HS-27A (cell line): ENCODE results near the gene CNTNAP2.
"Not testable (repeated sequence)": the region's sequence is repeated elsewhere in the genome, so short reads cannot be mapped to it uniquely, and the experiment has no call there.

ENCODE experiments used
- DNase-seq: peaks from one replicate; pipeline ENCODE4 v3.0.0-alpha.2; 2012; ENCODE audit warnings: low read depth, missing footprints

CNTNAP2 gene

GRCh38 chr7:147114525-147114924 is 997.9 kb downstream of the CNTNAP2 start:
- not testable (repeated sequence) for DNase-seq

DNA sequence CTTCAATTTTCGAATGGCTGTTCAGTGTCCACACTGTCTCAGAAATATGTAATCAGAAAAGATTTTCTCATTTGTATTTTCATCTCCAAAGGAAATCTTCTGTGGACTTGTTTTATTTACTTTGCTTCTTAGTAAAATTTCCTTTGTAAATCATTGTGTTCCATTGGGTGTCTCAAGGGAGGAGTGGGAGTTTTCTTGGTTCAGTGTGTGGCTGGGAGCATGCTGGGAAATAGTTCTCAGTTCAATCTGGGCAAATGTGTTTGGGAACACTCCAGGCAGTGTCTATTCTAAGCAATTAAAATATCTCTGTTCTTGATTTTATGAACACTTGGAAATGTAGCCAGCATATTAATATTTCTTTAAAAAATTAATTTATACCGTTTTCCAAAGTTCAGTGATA is 1019.8 kb downstream of the CNTNAP2 start:
- DNase-seq: no peak

- DNase-seq: no peak
These were observed 1028.6 kb downstream of the CNTNAP2 start for GRCh38 chr7:147145194-147145593.

- DNase-seq: no peak
These were observed 1029.6 kb downstream of the CNTNAP2 start for GRCh38 chr7:147146169-147146568.

GRCh38 chr7:147151661-147152060 is 1035.1 kb downstream of the CNTNAP2 start:
- DNase-seq: no peak

DNA sequence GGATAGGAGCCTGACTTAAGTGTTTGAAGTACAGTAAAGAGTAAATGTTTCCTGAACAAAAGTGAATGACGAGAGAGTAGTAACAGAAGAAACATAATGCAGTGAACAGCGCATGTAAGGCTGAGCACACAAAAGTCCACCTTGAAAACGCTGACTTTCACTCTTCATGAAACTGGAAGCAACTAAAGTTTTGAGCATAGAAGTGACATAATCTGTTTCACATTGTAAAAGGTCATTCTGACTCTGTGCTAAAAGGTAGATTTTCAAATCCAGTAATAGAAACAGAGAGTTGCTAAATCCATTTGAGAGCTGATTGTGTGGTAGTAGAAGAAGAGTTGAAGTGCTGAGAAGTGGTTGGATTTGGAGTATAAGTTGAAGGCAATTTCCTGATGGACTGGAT is 1037.0 kb downstream of the CNTNAP2 start:
- no peak for DNase-seq

DNA sequence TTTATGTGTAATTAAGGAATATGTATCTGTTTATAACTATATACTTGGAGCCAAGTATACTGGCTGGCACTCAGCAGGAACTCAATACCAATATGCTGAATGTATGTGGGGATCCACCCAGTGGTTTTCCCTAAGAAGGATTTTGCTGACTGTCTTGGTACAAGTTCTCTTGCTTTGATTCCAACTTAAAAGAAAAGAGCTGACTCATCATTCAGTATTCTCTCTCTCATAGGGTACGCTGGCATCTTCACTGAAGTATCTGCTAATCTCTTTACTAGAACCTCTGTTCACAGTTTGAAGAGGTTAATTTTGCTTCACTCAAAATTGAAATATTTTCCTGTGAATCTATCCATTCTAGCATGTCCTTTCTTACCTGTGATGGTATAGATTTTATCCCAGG is 1044.8 kb downstream of the CNTNAP2 start:
- DNase-seq: no peak

DNA sequence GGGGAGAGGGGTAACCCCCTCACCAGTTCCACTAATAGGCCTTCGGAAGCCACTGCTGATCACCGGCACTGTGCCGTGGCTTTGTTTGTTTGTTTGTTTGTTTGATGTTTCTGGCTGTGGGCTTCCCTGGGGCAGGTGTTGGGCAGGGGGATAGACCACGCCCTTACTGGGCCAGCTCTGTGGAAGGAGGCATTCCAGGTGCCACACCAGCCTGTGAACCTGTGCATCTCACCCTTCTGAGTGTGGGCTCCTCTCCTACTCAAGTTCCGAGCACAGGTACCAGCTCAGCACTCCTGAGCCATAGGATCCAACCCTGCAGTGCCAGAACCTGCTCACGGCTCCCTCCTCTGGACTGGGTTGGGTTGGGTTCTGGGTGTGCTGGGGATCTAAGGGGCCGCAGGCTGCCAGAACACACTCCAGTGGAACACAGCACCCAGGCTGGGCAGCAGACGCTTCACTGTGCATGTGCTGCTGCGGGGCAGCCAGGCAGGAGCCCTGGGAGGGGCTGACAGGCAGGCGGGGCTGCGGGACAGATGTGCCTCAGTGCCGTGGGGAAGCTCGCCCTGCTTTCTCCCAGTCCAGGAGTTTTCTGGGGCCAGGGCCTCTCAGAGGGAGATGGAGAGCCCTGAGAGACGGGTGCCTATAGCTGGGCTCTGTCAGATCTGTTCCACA is 1053.9 kb downstream of the CNTNAP2 start:
- DNase-seq: no peak

DNA sequence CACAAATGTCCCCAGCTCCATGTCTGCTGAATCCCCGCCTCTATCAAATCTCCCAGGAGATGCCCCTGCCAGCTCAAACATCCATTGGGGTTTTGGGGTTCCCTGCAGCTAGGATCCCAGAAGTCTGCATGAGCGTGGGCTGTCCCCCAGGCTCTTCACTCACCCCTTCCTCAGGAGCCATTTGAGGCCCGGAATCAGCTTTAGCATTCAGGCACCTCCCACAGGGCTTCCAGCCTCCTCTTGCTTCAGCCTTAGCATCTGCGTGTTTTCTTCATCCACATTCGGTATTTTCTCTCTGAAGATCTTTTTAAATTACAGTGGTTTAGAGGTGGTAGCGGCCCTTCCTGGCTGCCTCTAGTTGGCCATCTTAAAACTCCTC is 1054.4 kb downstream of the CNTNAP2 start:
- no peak for DNase-seq

DNA sequence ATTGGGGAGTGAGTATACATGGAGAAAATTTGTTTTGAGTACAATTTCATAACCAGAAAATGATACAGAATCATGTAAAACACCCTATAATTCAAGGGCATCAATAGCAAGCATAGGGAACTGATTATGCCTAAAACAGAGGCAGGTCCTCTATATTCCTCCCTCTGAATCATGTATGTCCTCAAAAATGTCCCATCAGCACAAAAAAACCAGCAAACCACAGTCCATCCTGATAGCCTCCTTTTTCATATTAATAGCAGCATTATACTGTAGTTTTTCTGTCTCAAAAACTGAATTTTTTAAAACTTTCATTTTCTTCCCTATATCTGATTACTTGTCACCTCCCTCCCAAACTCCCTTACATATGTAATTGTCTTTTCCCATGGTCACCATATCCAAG is 1057.3 kb downstream of the CNTNAP2 start:
- no peak for DNase-seq

DNA sequence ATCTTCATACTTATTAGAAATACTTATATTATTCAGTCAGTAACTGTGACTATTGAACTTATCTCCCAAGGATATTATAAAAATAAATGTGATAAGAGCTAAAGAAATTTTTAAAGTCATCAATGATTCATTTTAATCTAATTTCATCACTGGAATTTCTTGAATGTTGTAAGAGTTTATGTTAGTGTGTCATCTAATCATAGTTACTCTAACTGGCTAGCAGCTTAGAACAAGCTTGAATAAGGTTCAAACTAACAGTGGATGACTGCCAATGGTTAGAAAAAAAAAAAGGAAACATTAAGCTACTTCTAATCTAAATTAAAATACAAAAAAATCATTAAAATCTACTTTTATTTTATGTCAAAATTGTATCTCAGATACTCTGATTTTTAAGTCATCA is 1066.3 kb downstream of the CNTNAP2 start:
- DNase-seq: no peak

DNA sequence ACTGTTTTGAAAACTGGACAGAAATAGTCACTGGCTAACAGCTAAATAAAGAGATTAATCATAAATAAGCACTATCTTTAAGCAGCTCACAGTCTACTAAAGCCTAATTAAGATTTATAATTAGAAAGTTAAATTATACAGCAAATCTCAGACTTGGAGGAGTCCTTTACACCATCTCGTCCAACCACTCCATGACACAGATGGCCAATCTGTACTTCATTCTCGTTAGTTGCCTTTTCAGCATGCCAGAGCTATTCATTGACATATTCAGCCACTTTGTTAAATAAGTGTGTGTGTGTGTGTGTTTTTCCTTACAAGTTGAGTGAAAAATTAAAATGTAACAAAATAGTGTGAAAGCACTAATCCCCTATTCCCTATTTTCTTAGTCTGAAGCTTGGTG is 1066.7 kb downstream of the CNTNAP2 start:
- no peak for DNase-seq

DNA sequence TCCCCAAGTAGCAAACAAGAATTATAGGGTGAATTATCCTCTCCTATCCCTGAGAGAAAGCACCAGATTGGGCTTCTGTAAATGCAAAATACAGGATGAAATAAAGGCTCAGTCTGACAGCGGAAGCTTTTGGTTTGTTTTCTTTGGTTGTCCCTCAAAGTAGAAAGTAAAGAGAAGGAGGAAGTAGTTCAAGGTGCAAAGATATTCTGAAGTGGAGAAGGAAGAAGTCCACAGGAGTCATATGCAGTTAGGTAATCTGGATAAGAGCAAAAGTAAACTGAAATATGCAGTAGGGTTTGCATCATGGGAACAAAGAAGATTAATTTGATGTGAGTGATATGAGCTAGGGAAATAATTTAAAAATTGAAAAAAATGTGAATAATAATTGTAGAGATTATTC is 1071.9 kb downstream of the CNTNAP2 start:
- no peak for DNase-seq

GRCh38 chr7:147193476-147193875 is 1076.9 kb downstream of the CNTNAP2 start:
- no peak for DNase-seq

GRCh38 chr7:147196481-147196880 is 1079.9 kb downstream of the CNTNAP2 start:
- DNase-seq: no peak

GRCh38 chr7:147197006-147197405 is 1080.4 kb downstream of the CNTNAP2 start:
- DNase-seq: no peak

DNA sequence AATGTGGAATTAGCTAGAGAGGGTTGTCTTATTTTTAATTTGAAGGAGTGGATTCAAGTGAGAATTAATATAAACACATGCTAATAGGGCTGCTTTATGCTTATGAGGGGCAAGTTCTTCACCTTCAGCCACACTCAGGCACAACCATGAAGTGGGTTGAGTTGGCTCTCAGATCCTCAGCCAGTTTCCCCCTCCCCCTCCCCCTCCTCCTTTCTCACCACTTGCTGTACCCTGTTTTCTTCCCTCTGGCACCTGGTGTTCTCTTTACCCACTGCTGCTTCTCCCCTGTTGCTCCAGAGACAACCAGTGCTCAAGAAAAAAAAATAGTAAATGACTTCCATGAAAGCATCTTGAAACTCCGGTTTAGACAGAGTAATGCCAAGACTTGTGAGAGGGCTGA is 1083.3 kb downstream of the CNTNAP2 start:
- DNase-seq: no peak

DNA sequence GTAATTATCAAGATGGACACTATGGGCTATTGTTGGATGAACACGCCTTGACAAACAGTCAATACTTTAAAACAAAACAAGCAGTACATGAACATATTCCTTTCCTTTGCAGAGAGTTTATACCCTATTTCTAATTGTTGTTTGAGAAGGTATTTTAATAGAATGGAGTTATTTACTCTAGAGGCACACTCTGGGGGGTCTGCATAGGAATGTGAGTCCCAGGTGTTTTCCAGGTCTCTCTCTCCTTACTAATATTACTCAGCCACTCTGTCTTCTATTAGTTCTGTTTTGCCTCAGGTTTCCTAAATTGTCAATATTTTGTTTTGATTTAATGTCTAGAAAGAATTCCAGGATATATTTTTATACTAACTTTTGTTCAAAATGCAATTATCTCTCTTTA is 1091.4 kb downstream of the CNTNAP2 start:
- DNase-seq: no peak

- no peak for DNase-seq
These were observed 1114.7 kb downstream of the CNTNAP2 start for GRCh38 chr7:147231275-147231674.

DNA sequence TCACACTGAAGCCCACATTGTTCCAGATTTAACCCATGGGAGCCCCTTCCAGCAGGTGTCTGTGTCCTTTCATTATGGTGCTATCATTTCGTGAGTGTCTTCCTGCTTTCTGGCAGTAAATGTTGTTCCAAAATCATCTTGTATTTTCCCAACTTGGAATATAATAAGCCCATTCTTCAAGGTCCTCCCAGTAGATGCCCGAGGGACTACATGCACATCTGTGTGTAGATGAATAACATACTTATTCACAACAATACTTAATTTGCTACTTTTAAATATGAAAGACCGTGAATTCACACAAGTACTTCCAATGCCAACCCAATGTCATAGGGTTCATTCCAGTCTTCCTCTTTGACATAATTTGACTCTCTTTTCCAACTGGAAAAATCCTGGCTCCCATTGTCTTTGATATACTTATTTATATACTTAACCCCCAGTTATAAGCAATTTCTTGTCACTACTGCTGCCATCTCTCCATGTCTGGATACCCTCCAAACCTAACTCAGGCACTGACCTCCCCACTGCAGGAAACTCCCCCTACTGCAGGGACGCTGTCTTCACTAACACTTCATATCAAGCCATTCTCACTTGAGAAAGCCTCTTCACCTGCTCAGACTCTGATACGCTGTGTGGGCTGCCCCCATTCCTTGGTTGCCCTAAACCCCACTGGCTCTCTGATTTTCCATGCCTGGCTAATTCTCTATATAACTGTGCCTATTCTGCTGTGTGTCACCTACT is 1119.2 kb downstream of the CNTNAP2 start:
- DNase-seq: no peak

GRCh38 chr7:147240468-147240867 is 1123.9 kb downstream of the CNTNAP2 start:
- no peak for DNase-seq

DNA sequence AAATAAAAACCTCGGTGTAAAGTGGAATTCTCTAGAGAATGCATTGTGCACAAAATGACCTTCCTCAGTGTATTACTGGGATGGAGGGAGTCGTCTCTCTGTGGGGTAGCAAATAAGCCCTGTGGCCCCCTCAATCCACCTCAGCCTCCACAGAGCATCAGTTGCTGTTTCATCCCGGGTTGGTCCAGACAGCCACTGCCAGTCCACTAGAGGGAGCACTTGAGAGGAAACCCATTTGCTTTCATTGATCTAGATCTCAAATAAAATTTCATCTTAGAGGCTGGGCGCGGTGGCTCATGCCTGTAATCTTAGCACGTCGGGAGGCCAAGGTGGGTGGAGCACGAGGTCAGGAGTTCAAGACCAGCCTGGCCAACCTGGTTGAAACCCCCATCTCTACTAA is 1128.7 kb downstream of the CNTNAP2 start:
- DNase-seq: peak; percentile 15

DNA sequence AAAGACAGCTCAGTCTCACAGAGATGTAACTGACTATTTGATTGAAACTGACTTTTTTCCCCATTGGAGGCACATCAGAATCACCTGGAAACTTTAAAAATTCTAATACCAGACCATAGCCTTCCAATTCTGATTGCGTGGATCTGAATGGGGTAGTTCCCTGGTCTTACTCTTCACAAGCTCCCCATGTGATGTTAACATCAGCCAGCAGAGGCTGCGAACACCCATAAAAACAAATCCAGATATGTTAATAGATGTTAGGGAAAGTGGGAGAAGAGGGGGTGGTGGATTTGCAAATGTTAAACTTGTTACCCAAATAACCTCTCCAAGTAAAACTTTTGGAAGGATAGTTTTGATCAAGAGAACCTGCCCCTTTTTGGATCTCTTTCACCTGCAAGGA is 1133.4 kb downstream of the CNTNAP2 start:
- no peak for DNase-seq

DNA sequence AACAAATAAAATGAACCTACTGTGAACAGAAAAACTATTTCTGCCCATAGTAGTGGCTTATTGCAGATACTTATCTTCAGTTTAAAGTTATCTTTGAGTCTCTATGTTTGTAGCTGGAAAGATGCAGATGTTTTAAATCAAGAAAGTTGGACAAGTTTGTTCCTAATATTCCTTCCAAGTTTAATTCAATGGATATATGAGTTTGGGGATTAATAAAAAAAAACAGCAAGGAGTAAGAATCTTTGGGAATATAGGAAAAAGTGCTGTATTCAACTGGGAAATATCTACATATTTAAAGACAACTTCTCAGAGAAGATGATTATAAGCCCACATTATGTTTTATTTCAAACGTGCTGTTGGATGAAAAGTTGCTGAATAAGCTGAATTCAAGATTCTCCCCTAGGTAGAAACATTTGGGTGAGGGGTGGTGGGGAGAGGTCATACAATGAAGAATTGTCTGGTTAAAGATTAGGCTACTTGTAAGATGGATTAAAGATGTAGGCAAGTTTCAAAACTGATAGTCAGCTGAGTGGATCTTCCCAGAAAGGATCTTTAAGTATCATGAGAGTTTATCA is 1135.2 kb downstream of the CNTNAP2 start:
- no peak for DNase-seq
